PC-3 (cell line): ENCODE data around the gene TPST1.

Experiments used
- CTCF ChIP-seq: fragments of 300-600 bp; sonication (generic); conservative IDR thresholded peaks from 2 replicates; pipeline ENCODE4 v1.5.1; 2017; ENCODE audit warnings: antibody characterized with exemption, low read depth, mild to moderate bottlenecking, low read length
- EZH2 ChIP-seq: fragments of 300-600 bp; sonication (generic); IDR thresholded peaks from one replicate; pipeline ENCODE4 v1.6.1; 2017; ENCODE audit warnings: antibody characterized with exemption, mild to moderate bottlenecking, low read length; ENCODE audit not compliant: unreplicated experiment
- EZH2phosphoT487 ChIP-seq: fragments of 300-600 bp; sonication (generic); IDR thresholded peaks from 2 replicates; pipeline ENCODE4 v1.6.1; 2018; ENCODE audit warnings: mild to moderate bottlenecking, antibody characterized with exemption, low read length, borderline replicate concordance

- no peak for TF ChIP-seq CTCF
- TF ChIP-seq EZH2 = no peak
- TF ChIP-seq EZH2phosphoT487 = no peak
Measured at GRCh38 chr7:66306243-66306642, 101.1 kb downstream of the TPST1 start.
